ENCODE measurements around the gene IL6ST.

IL6ST gene

DNA sequence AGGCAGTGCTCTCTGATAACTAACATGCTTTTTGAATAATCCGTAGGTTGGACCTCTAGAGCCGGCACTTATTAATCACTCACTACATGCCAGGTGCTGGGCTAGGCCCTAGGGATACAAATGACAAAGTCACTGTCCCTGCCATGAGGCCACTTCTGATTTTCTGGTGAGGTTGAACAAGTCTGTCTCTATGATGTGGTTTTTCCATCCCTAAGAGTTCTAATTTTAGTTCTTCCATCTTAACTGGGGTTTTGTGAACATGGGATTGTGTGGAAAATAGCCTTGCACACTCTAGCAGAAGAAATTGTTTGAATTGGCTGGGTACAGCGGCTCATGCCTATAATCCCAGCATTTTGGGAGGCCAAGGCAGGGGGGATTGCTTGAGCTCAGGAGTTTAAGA, 79.0 kb downstream of the IL6ST start:
- Histone ChIP-seq H3K9me3 (no peaks in the 10 kb centered on the region), H3K36me3 (no peaks in the 10 kb centered on the region), H3K4me3 (no peak overlapping the region), H3K4me1 (peaks cover 0 to 17% (median 2%) of the 10 kb centered on the region in 4 donors), H3K27ac (peak overlapping the region in 1 of 2 donors; percentile 10), H3K27me3 (no peaks in the 10 kb centered on the region)
- TF ChIP-seq, protein P1, sequence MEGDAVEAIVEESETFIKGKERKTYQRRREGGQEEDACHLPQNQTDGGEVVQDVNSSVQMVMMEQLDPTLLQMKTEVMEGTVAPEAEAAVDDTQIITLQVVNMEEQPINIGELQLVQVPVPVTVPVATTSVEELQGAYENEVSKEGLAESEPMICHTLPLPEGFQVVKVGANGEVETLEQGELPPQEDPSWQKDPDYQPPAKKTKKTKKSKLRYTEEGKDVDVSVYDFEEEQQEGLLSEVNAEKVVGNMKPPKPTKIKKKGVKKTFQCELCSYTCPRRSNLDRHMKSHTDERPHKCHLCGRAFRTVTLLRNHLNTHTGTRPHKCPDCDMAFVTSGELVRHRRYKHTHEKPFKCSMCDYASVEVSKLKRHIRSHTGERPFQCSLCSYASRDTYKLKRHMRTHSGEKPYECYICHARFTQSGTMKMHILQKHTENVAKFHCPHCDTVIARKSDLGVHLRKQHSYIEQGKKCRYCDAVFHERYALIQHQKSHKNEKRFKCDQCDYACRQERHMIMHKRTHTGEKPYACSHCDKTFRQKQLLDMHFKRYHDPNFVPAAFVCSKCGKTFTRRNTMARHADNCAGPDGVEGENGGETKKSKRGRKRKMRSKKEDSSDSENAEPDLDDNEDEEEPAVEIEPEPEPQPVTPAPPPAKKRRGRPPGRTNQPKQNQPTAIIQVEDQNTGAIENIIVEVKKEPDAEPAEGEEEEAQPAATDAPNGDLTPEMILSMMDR (IDR thresholded peaks at IDR 0.05), result no peak
- intact Hi-C loops (cut with DNase I; ENCODE audit: low total_unique reads), result no loop called here
- DNase-seq, result no peak

DNA sequence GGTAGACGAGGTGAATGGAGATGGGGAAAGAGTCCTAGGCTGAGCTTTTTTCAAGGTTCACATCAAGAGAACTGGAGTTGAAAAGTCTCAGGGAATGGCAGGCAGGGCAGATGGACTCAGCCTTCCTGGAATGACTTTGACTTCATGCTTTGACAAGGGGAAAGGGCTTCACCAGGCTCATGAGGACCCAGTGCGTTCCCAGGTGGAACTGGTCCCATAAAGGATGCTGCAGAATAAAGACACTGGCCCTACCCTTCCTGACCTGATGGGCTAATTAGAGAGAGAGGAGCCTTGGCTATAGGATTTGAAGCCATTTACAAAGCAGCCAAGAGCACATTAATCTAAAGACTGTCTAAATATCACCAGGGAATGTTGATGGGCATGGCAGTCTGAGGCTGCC, 79.8 kb downstream of the IL6ST start:
- TF ChIP-seq, protein P1 (IDR thresholded peaks at IDR 0.05), result no peak
- Histone ChIP-seq H3K27me3 (no peaks in the 10 kb centered on the region), H3K9me3 (no peaks in the 10 kb centered on the region), H3K27ac (no peak overlapping the region), H3K36me3 (no peaks in the 10 kb centered on the region), H3K4me1 (peaks cover 0 to 17% (median 2%) of the 10 kb centered on the region in 4 donors), H3K4me3 (no peak overlapping the region)
- no peak for DNase-seq
- intact Hi-C loops (cut with DNase I; ENCODE audit: low total_unique reads), result no loop called here

DNA sequence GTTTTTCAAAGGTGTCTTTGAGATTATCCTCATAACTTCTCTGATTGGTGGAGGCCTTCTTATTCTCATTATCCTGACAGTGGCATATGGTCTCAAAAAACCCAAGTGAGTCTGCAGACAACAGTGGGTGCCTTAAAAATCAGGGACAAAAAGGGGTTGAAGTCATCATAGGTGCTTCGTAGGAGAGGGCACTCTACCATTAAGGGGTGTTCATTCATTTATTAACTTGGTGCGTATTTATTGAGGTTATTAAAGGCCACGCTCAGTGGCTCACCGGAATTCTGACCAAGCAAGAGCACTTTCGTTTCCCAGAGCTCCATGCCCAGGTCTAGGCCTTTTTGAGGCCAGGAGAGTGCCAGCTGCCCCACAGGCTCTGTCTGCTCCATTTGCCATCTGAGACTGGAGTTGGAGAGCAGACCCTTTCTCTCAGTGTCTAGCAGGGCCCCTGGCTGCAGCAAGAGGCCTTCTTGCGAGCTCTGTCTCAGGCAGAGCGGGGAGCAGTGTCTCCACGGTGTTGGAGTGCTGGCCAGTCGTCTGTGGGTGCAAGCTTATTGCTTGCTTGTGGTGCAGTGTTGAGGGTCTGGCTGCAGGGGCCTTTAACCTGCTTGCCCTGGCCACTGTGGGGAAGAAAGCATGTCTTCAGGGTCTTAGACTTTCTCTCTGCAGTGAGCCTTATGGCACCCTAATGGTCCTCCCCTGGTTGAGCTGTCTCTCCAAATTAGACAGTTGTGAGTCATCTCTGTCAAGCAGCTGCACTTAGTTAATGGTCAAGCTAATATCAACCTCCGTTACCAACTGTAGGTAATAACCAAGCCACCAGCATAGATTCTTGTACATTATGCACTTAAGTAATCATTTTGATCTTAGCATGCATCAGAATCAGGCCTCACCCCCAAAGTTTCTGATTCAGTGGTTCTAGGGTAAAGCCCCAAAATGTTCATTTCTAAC, 81.0 kb downstream of the IL6ST start:
- Histone ChIP-seq H3K27me3 (no peaks in the 10 kb centered on the region), H3K27ac (no peak overlapping the region), H3K36me3 (no peaks in the 10 kb centered on the region), H3K4me3 (no peak overlapping the region), H3K4me1 (peaks cover 0 to 17% (median 2%) of the 10 kb centered on the region in 4 donors), H3K9me3 (no peaks in the 10 kb centered on the region)
- intact Hi-C loops (cut with DNase I; ENCODE audit: low total_unique reads), result no loop called here
- no peak for DNase-seq
- TF ChIP-seq, protein P1 (IDR thresholded peaks at IDR 0.05), result no peak

DNA sequence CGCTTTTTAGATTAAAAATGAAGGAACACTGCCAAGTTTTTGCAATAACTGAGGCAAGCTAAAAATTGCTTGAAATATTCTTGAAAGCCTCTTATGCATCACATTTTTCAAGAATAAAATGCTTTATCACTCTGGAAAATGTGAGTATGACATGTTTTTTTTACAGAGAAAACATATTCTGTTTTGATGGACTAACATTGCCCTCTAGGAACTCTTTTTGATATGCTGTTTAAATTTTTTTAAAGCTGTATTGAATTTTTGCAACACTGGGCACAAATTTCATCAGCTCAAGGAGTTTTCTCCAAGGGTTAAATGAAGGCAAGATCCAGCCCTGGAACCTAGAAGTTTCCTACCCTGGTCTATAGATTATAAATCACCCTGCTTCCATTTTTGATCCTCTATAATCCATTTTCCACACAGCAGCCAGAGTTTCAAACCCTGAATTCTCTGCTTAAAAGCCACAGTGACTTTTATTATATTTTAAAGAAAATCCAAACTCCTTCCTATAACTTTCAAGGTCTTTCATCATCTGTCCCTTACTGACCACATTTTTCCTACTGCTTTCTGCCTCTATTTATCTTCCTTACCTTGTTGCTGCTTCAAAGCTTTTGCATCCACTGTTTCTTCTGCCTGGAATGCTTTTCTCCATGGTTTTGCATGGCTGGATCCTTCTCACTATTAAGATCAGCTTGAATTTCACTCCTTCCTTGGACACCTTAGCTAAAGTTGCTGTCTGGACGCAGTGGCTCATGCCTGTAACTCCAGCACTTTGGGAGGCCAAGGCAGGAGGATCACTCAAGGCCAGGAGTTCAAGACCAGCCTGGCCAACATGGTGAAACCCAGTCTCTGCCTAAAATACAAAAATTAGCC, 82.7 kb downstream of the IL6ST start:
- Histone ChIP-seq H3K9me3 (no peaks in the 10 kb centered on the region), H3K27me3 (no peaks in the 10 kb centered on the region), H3K4me3 (no peak overlapping the region), H3K27ac (no peak overlapping the region), H3K36me3 (no peaks in the 10 kb centered on the region), H3K4me1 (peaks cover 0 to 17% (median 2%) of the 10 kb centered on the region in 4 donors)
- no peak for DNase-seq
- TF ChIP-seq, protein P1 (IDR thresholded peaks at IDR 0.05), result no peak
- intact Hi-C loops (cut with DNase I; ENCODE audit: low total_unique reads), result no loop called here

DNA sequence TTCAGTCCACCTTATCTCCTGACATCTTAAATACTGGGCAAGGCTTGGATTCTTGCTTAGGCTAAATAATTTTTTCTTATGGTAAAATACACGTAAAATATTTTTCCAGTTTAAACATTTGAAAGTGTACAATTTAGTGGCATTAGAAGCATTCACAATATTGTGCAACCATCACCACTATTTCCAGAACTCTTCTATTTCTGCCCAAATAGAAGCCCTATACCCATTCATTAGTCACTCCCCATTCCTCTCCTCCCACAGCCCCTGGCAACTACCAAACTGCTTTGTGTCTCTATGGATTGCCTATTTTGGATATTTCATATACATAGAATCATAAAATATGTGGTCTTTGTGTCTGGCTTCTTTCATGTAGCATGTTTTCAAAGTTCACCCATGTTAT, 86.0 kb downstream of the IL6ST start:
- Histone ChIP-seq H3K4me1 (peaks cover 0 to 13% (median 0%) of the 10 kb centered on the region in 4 donors), H3K27me3 (no peaks in the 10 kb centered on the region), H3K4me3 (no peak overlapping the region), H3K36me3 (no peaks in the 10 kb centered on the region), H3K27ac (no peak overlapping the region), H3K9me3 (no peaks in the 10 kb centered on the region)
- intact Hi-C loops (cut with DNase I; ENCODE audit: low total_unique reads), result no loop called here
- TF ChIP-seq, protein P1 (IDR thresholded peaks at IDR 0.05), result no peak
- no peak for DNase-seq
